ENCODE results near the gene KRT77. TPM values are rescaled to one million over a fixed set of nuclear protein-coding genes. Genes with fewer than 3 reads are reported as not detected.

Gene KRT77
- total RNA-seq, 4 donors from 2014 or later, result not detected

DNA sequence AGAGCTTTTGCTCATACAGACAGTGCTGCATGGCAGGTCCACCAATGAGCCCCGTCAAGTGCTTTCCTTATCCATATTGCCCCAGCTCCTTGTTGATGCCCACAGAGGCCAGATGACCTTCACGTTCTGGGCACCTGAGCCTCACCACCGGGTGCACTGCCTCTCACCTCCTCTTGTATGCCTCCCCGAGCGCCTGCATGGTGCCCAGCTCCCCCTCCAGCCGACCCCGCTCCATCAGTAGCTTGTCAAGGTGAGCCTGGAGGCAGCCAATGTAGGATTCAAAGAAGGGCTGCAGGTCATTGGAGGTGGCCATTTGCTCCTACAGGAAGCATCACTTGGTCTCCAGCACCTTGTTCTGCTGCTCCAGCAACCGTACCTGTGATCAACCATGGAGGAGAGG, 31.8 kb upstream of the KRT77 start:
- no peak overlapping the region for H3K4me3 ChIP-seq
- no peaks in the 10 kb centered on the region for H3K4me1 ChIP-seq
- ATAC-seq, result no peak
- WGBS, 2 donors (ENCODE audit: low coverage in 1 of 2), result 79 to 83% methylated on average over 1 to 4 of the region's 8 CpGs
- no peak for TF ChIP-seq EP300 (IDR thresholded peaks at IDR 0.05)
- no peaks in the 10 kb centered on the region for H3K36me3 ChIP-seq
- no peaks in the 10 kb centered on the region for H3K9me3 ChIP-seq
- peaks cover 66% of the 10 kb centered on the region for H3K27me3 ChIP-seq
- no peak overlapping the region for H3K27ac ChIP-seq

DNA sequence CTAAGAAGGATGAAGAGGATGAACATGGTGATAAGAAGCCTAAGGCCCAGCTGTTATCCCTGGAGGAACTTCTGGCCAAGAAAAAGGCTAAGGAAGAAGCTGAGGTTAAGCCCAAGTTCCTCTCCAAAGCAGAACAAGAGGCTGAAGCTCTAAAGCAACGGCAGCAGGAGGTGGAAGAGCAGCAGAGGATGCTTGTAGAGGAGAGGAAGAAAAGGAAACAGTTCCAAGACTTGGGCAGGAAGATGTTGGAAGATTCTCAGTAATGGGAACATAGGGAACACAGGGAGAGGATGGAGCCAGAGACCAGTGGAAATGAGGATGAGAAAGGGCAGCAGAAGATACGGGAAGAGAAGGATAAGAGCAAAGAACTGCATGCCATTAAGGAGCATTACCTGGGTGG, 27.5 kb upstream of the KRT77 start:
- Histone ChIP-seq H3K27ac (no peak overlapping the region), H3K36me3 (no peaks in the 10 kb centered on the region), H3K4me3 (no peak overlapping the region), H3K9me3 (no peaks in the 10 kb centered on the region), H3K4me1 (no peaks in the 10 kb centered on the region), H3K27me3 (peaks cover 55% of the 10 kb centered on the region)
- WGBS, 2 donors (ENCODE audit: low coverage in 1 of 2), result 42 to 76% methylated on average over 2 of the region's 2 CpGs
- no peak for ATAC-seq
- TF ChIP-seq POLR2A (IDR thresholded peaks at IDR 0.05) (no peak), POLR2AphosphoS5 (IDR thresholded peaks at IDR 0.05) (no peak), EP300 (IDR thresholded peaks at IDR 0.05) (no peak)
- TF ChIP-seq, protein P1, sequence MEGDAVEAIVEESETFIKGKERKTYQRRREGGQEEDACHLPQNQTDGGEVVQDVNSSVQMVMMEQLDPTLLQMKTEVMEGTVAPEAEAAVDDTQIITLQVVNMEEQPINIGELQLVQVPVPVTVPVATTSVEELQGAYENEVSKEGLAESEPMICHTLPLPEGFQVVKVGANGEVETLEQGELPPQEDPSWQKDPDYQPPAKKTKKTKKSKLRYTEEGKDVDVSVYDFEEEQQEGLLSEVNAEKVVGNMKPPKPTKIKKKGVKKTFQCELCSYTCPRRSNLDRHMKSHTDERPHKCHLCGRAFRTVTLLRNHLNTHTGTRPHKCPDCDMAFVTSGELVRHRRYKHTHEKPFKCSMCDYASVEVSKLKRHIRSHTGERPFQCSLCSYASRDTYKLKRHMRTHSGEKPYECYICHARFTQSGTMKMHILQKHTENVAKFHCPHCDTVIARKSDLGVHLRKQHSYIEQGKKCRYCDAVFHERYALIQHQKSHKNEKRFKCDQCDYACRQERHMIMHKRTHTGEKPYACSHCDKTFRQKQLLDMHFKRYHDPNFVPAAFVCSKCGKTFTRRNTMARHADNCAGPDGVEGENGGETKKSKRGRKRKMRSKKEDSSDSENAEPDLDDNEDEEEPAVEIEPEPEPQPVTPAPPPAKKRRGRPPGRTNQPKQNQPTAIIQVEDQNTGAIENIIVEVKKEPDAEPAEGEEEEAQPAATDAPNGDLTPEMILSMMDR (IDR thresholded peaks at IDR 0.05), result no peak

DNA sequence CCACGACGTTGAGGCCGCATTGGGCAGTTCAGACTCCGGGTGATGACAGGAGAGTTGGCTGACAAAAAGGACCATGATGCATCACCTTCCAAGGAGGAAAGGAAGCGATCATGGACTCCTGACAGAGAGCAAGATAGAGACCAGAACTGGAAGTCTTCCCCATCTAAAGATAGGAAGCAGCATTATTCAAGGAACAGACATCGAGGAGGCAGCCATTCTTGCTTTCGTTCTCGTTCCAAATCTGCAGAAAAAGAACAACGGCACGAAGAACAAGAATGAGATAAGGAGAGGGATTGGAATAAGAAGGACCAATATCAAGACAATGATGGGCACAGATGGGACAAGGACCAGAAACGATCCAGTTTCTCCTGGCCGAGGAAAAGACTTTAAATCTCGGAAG, 27.1 kb upstream of the KRT77 start:
- 92 to 95% methylated on average over 8 to 13 of the region's 13 CpGs for WGBS, 2 donors (ENCODE audit: low coverage in 1 of 2)
- Histone ChIP-seq H3K27me3 (peaks cover 55% of the 10 kb centered on the region), H3K27ac (no peak overlapping the region), H3K9me3 (no peaks in the 10 kb centered on the region), H3K4me1 (no peaks in the 10 kb centered on the region), H3K4me3 (no peak overlapping the region), H3K36me3 (no peaks in the 10 kb centered on the region)
- no peak for TF ChIP-seq EP300 (IDR thresholded peaks at IDR 0.05)
- TF ChIP-seq, protein P1 (IDR thresholded peaks at IDR 0.05), result no peak
- no peak for TF ChIP-seq POLR2A (IDR thresholded peaks at IDR 0.05)
- no peak for TF ChIP-seq POLR2AphosphoS5 (IDR thresholded peaks at IDR 0.05)
- ATAC-seq, result no peak

DNA sequence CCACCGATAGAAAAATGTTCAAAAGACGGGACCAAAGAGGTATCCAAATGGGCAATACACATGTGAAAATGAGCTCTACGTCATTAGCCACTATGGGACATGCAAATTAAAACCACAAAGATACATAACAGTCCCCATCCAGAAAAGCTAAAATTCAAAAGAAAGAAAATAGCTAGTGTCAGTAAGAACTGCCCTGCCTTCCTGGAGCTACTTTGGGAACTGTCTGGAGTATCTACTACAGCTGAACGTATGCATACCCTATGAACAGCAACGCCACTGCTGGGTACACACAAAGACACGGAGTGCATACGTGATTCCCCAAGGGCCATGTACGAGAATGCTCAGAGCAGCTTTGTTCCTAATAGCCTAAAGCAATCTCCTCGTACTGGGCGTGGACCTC, 25.8 kb upstream of the KRT77 start:
- Histone ChIP-seq H3K4me1 (no peaks in the 10 kb centered on the region), H3K27me3 (peaks cover 49% of the 10 kb centered on the region), H3K27ac (no peak overlapping the region), H3K36me3 (no peaks in the 10 kb centered on the region), H3K4me3 (no peak overlapping the region), H3K9me3 (no peaks in the 10 kb centered on the region)
- no peak for TF ChIP-seq POLR2A (IDR thresholded peaks at IDR 0.05)
- TF ChIP-seq EP300 (IDR thresholded peaks at IDR 0.05), result no peak
- TF ChIP-seq, protein P1 (IDR thresholded peaks at IDR 0.05), result no peak
- no peak for TF ChIP-seq POLR2AphosphoS5 (IDR thresholded peaks at IDR 0.05)
- WGBS, 2 donors (ENCODE audit: low coverage in 1 of 2), result 80 to 82% methylated on average over 5 to 10 of the region's 10 CpGs
- no peak for ATAC-seq

DNA sequence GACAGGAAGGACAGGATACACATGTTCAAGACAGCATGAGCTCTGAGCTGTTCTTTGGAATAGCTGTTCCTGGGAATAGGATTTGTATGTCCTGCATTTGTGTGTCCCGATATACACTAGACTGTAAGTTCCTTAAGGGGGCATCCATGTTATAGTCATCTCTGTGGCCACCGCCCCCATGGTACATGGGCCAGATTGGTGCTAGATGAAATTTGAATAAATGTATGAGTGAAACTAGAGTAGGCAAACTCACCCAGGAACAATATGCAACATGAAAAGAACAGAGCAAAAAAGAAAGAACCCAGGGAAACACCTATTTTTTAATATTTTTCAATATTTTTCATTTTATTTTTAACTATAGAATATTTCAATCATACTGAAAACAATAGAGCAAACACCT, 25.1 kb upstream of the KRT77 start:
- 76 to 92% methylated on average over 2 of the region's 2 CpGs for WGBS, 2 donors (ENCODE audit: low coverage in 1 of 2)
- ATAC-seq, result no peak
- TF ChIP-seq POLR2A (IDR thresholded peaks at IDR 0.05) (no peak), POLR2AphosphoS5 (IDR thresholded peaks at IDR 0.05) (no peak), EP300 (IDR thresholded peaks at IDR 0.05) (no peak)
- TF ChIP-seq, protein P1 (IDR thresholded peaks at IDR 0.05), result no peak

More for the DNA sequence above, 25.1 kb upstream of the KRT77 start:
- no peak overlapping the region for H3K27ac ChIP-seq
- H3K9me3 ChIP-seq, result no peaks in the 10 kb centered on the region
- no peak overlapping the region for H3K4me3 ChIP-seq
- no peaks in the 10 kb centered on the region for H3K4me1 ChIP-seq
- H3K36me3 ChIP-seq, result no peaks in the 10 kb centered on the region
- peaks cover 43% of the 10 kb centered on the region for H3K27me3 ChIP-seq

All from gastroesophageal sphincter (tissue), 4 donors.